Colonic mucosa (tissue), 4 donors: Measurements from ENCODE around the gene ZBTB22. TPM values are rescaled to one million over a fixed set of nuclear protein-coding genes. Genes with fewer than 3 reads are reported as not detected.
"Not testable (repeated sequence)": the region's sequence is repeated elsewhere in the genome, so short reads cannot be mapped to it uniquely, and the experiment has no call there.

Experiments used
- DNase-seq: peaks from one replicate; pipeline ENCODE4 v3.0.0-alpha.2; 2020
- H3K27ac ChIP-seq: fragments of 200-600 bp; one replicate; pipeline ENCODE4 v1.8.0; 2021
- H3K27me3 ChIP-seq: fragments of 200-600 bp; one replicate; pipeline ENCODE4 v1.8.0; 2021
- H3K36me3 ChIP-seq: fragments of 200-600 bp; one replicate; pipeline ENCODE4 v1.8.0; 2021
- H3K4me1 ChIP-seq: fragments of 200-600 bp; one replicate; pipeline ENCODE4 v1.8.0; 2021; ENCODE audit warnings: mild to moderate bottlenecking
- H3K4me3 ChIP-seq: fragments of 200-600 bp; one replicate; pipeline ENCODE4 v1.8.0; 2021
- H3K9ac ChIP-seq, 2 donors: one replicate each; pipeline ENCODE4 v1.7.0; 2013; ENCODE audit warnings: control low read depth in 2 of 2, low read depth in 2 of 2, low read length in 2 of 2
- H3K9me3 ChIP-seq: fragments of 200-600 bp; one replicate; pipeline ENCODE4 v1.8.0; 2021
- intact Hi-C: fragments of 100-400 bp; cut with DNase I; formaldehyde crosslinking; loops from one replicate; pipeline ENCODE4 v1.14.1; 2022
- total RNA-seq, 2 donors: library from RNA; stranded (reverse); fragmentation: NEBNext Ultra II Directional in 1 of 2; extraction: Animal tissue kit (Norgen Biotek cat#: 25700) in 1 of 2; gene quantifications; one replicate each; pipeline ENCODE4 v1.2.1, GENCODE V29; 2021
- TF ChIP-seq, protein P1 (sequence below): fragments of 200-600 bp; IDR thresholded peaks from one replicate; pipeline ENCODE4 v1.8.0; 2022; ENCODE audit warnings: antibody characterized with exemption, mild to moderate bottlenecking
- donor health status: healthy.
- donor health status: DM: no; HTN: no; CAD: no.
- donor health status: DM: no; HTN: no; CAD: no.

The ZBTB22 gene, protein sequence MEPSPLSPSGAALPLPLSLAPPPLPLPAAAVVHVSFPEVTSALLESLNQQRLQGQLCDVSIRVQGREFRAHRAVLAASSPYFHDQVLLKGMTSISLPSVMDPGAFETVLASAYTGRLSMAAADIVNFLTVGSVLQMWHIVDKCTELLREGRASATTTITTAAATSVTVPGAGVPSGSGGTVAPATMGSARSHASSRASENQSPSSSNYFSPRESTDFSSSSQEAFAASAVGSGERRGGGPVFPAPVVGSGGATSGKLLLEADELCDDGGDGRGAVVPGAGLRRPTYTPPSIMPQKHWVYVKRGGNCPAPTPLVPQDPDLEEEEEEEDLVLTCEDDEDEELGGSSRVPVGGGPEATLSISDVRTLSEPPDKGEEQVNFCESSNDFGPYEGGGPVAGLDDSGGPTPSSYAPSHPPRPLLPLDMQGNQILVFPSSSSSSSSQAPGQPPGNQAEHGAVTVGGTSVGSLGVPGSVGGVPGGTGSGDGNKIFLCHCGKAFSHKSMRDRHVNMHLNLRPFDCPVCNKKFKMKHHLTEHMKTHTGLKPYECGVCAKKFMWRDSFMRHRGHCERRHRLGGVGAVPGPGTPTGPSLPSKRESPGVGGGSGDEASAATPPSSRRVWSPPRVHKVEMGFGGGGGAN
- total RNA-seq: 10 to 100 TPM; 12.4 to 16.9 TPM

DNA sequence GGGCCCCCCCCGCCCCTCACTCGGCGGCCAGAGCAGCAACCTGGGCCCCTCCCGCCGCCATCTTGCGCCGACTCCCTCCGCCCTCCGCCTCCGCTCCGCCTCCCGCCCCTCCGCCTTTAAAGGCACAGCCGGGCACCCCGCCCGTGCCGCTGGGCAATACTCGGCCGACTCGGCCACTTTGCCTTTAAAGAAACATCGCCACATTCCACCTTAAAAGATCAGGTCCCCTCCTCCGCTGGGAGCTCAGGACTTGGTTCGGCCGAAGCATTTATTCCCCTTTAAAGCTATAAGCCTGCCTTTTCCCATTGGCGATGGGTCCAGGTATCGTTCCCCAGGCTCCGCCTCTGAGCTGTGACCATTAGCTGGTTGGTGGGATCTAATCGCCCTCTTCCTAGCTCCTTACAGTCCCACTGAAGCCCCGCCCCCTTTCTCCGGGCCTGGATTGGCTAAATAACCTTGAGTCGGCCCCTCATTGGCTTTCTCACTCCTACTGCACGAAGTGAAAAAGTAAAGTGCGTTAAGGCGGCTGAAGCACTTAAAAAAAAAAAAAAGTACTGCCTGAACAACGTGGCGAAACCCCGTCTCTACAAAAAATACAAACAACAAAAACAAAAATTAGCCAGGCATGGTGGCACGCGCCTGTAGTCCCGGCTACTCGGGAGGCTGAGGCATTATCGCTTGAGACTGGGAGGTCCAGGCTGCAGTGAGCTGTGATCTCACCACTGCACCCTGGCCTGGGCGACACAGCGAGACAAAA lies at the start of gene ZBTB22:
Gene ZBTB22, minus strand, starts transcription at position 76 of the 757 bp plus-strand sequence. CDS start 828 bp downstream, outside the sequence.
- intact Hi-C loops: loop anchor here (2.0 to 10.0 kb wide), 2 partner anchors 41 to 97 kb away; partner anchors contain the start of genes B3GALT4, CUTA and PHF1
- H3K4me1 ChIP-seq: peaks cover 25% of the 10 kb centered on the region
- peaks cover 9% of the 10 kb centered on the region for H3K36me3 ChIP-seq

DNA sequence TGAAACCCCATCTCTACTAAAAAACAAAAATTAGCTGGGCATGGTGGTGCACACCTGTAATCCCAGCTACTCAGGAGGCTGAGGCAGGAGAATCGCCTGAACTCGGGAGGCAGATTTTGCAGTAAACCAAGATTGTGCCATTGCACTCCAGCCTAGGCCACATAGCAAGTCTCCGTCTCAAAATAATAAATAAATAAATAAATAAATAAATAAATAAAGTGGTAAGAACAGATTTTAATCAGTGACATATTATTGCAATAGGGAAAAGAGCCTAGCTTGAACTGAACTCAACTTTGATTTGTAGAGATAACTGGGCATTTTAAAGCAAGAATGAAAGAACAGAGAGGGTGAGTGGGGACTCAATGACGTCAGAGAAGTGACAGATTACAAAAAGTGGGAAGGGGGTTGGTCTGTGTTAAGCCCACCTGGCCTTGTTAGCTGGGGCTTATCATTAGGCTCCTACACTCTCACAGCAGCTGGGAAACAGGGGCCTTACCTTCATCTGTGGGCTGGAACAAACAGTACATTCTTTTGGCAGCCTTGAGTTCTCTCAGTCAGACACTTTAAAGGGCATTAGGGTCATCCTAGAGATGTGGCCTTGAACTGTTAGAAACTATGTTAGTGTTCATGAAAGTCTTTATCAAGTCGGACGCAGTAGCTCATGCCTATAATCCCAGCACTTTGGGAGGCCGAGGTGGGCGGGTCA lies 49.6 kb upstream of the ZBTB22 start:
- H3K9ac ChIP-seq: no peak overlapping the region
- H3K4me3 ChIP-seq: no peak overlapping the region

More for the DNA sequence above, at the start of gene ZBTB22:
- TF ChIP-seq, protein P1, sequence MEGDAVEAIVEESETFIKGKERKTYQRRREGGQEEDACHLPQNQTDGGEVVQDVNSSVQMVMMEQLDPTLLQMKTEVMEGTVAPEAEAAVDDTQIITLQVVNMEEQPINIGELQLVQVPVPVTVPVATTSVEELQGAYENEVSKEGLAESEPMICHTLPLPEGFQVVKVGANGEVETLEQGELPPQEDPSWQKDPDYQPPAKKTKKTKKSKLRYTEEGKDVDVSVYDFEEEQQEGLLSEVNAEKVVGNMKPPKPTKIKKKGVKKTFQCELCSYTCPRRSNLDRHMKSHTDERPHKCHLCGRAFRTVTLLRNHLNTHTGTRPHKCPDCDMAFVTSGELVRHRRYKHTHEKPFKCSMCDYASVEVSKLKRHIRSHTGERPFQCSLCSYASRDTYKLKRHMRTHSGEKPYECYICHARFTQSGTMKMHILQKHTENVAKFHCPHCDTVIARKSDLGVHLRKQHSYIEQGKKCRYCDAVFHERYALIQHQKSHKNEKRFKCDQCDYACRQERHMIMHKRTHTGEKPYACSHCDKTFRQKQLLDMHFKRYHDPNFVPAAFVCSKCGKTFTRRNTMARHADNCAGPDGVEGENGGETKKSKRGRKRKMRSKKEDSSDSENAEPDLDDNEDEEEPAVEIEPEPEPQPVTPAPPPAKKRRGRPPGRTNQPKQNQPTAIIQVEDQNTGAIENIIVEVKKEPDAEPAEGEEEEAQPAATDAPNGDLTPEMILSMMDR: no peak
- Histone ChIP-seq H3K27ac (peak within 1 kb of the TSS; percentile 88), H3K9ac (peak within 1 kb of the TSS; percentile 33 to 69), H3K9me3 (no peaks in the 10 kb centered on the region), H3K27me3 (no peaks in the 10 kb centered on the region), H3K4me3 (peak within 1 kb of the TSS; percentile 45)
- peak; percentile 100 for DNase-seq

DNA sequence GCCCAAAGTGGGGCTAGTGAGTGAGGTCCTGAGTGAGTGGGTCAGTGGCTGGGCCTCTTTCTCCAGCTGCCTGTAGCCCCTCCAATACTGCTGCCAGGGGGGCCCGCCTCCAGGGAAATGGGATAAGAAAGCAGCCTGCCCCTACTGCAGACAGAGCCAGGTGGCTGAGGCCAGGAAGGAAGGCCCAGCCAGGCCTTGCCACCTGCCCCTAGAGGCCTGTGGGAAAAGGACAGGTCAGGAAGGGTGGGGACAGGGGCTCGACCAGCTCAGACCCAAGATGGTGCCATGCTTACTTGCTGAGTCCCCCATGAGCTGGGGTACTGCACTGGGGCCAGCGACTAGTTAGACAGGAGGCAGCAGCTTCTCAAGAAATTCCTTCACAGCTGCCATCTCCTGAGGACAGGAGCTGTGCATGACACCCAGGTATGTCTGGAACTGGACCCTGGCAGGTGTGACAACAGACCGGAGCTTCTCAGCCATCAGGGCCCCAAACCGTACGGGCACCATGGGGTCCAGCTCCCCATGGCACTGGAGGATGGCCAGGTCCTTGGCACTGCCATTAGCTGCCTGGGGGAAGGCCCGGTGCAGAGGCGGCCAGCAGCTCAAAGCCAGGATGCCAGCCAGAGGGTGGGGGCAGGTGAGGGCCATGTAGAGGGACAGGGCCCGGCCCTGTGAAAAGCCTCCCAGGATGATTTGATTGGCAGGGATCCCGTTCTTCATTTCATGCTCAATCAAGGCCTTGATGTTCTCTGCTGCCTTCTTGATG lies 47.8 kb upstream of the ZBTB22 start:
- H3K9me3 ChIP-seq, H3K9ac ChIP-seq, DNase-seq, H3K27ac ChIP-seq, H3K4me3 ChIP-seq, H3K4me1 ChIP-seq, H3K27me3 ChIP-seq, H3K36me3 ChIP-seq, intact Hi-C loops: not testable (repeated sequence)

More for the DNA sequence above, 49.6 kb upstream of the ZBTB22 start:
- no peak for DNase-seq
- no peaks in the 10 kb centered on the region for H3K9me3 ChIP-seq
- no peak overlapping the region for H3K27ac ChIP-seq
- intact Hi-C loops: no loop called here
- H3K36me3 ChIP-seq: no peaks in the 10 kb centered on the region
- TF ChIP-seq, protein P1: no peak
- H3K4me1 ChIP-seq: no peaks in the 10 kb centered on the region
- H3K27me3 ChIP-seq: no peaks in the 10 kb centered on the region

DNA sequence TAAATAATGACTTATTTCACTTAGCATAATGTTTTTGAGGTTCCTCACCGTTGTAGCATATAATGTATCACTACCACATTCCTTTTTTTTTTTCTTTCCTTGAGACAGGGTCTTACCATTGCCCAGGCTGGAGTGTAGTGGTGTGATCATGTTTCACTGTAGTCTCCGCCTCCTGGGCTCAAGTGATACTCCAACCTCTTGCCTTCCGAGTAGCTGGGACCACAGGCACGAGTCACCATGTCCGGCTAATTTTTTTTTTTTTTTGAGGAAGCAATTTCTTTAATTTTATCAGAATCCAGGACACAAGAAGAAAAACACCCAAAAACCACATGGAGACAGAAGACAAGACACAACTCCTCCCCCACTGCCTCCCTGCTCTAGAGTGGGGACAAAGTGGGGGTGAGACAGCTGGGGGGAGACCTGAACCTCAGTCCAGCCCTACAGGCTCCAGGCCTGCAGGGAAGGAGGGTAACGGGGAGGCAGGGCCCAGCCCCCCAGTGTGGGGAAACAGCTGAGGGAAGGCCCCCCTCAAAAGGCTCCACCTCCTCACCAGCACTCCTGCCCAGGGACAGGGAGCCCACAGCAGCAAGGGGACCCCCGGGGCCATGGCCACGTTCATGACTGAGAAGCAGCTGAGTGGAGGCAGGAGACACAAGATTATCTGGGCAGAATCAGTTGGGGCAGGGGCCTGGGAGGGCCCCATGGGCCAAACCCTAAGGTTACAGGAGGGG lies 47.1 kb upstream of the ZBTB22 start:
- H3K4me1 ChIP-seq, H3K27ac ChIP-seq, H3K4me3 ChIP-seq, H3K36me3 ChIP-seq, intact Hi-C loops, H3K27me3 ChIP-seq, H3K9me3 ChIP-seq, DNase-seq, H3K9ac ChIP-seq: not testable (repeated sequence)

DNA sequence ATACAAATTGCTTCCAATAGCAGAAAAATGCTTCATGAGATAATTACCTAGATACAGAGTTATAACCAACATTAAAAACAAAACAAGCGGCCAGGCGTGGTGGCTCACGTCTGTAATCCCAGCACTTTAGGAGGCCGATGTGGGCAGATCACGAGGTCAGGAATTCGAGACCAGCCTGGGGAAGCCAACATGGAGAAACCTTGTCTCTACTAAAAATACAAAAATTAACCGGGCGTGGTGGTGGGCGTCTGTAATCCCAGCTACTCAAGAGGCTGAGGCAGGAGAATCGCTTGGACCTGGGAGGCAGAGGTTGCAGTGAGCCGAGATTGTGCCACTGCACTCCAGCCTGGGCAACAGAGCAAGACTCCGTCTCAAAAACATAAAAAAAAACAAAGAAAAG lies 45.9 kb upstream of the ZBTB22 start:
- intact Hi-C loops, H3K36me3 ChIP-seq, H3K27me3 ChIP-seq, DNase-seq, H3K4me1 ChIP-seq, H3K9me3 ChIP-seq, H3K9ac ChIP-seq, H3K27ac ChIP-seq, H3K4me3 ChIP-seq: not testable (repeated sequence)

DNA sequence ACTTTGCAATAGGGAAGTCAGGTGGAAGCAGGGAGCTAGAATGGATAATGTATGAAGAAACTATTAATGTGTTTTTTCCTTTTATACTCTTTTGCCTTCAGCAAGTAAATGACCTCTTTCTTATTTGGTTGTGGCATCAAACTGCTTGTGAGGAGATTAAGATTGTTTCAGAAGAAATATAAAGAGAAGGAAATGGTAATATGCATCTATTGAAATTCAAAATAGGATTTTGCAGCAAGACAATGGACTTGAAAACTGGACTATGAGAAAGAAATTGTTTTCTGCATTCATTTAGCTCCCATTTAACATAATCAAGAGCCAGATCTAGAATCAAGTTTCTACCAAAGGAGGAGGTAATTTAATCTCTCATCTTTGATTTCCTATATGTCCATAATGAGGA lies 41.8 kb upstream of the ZBTB22 start:
- TF ChIP-seq, protein P1: no peak
- Histone ChIP-seq H3K27me3 (no peaks in the 10 kb centered on the region), H3K9ac (no peak overlapping the region), H3K9me3 (no peaks in the 10 kb centered on the region), H3K27ac (no peak overlapping the region), H3K4me1 (no peaks in the 10 kb centered on the region), H3K4me3 (no peak overlapping the region), H3K36me3 (no peaks in the 10 kb centered on the region)
- no peak for DNase-seq
- intact Hi-C loops: no loop called here

DNA sequence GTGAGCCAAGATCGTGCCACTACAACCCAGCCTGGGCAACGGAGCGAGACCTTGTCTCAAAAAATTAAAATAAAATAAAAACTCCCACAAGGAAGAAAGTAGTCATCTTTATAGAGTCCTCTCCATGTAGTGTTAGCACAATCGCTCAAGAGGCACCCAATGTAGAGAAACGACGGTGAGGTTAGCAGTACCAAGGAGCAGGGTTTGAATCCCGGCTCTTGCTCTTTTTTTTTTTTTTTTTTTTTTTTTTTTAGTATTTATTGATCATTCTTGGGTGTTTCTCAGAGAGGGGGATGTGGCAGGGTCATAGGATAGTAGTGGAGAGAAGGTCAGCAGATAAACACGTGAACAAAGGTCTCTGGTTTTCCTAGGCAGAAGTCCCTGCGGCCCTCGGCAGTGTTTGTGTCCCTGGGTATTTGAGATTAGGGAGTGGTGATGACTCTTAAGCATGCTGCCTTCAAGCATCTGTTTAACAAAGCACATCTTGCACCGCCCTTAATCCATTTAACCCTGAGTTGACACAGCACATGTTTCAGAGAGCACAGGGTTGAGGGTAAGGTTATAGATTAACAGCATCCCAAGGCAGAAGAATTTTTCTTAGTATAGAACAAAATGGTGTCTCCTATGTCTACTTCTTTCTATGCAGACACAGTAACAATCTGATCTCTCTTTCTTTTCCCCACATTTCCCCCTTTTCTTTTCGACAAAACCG lies 39.8 kb upstream of the ZBTB22 start:
- H3K27me3 ChIP-seq, H3K36me3 ChIP-seq, H3K9me3 ChIP-seq, intact Hi-C loops, H3K9ac ChIP-seq, DNase-seq, H3K4me1 ChIP-seq, H3K4me3 ChIP-seq: not testable (repeated sequence)
- peak overlapping the region; percentile 72 for H3K27ac ChIP-seq
